Measurements from ENCODE around the gene PRKCA.

- no peak for TF ChIP-seq POLR2AphosphoS5 (IDR thresholded peaks at IDR 0.05)
- TF ChIP-seq, protein P1, sequence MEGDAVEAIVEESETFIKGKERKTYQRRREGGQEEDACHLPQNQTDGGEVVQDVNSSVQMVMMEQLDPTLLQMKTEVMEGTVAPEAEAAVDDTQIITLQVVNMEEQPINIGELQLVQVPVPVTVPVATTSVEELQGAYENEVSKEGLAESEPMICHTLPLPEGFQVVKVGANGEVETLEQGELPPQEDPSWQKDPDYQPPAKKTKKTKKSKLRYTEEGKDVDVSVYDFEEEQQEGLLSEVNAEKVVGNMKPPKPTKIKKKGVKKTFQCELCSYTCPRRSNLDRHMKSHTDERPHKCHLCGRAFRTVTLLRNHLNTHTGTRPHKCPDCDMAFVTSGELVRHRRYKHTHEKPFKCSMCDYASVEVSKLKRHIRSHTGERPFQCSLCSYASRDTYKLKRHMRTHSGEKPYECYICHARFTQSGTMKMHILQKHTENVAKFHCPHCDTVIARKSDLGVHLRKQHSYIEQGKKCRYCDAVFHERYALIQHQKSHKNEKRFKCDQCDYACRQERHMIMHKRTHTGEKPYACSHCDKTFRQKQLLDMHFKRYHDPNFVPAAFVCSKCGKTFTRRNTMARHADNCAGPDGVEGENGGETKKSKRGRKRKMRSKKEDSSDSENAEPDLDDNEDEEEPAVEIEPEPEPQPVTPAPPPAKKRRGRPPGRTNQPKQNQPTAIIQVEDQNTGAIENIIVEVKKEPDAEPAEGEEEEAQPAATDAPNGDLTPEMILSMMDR (IDR thresholded peaks at IDR 0.05) = no peak
- TF ChIP-seq POLR2A (IDR thresholded peaks at IDR 0.05) = no peak
Observed at GRCh38 chr17:66348584-66349165, 46.3 kb downstream of the PRKCA start.
